Stimulated activated CD4-positive, alpha-beta T cell treated with anti-CD3 and anti-CD28 coated beads, Interleukin-15, amount 100 ng/mL, for 48 hours (primary cell): Measurements from ENCODE around the gene TNFAIP3.

Source experiments
- DNase-seq, 2 donors: peaks; one replicate each; pipeline ENCODE4 v3.0.0-alpha.2; 2020; ENCODE audit warnings: low read depth in 2 of 2

The TNFAIP3 gene

GRCh38 chr6:137923866-137924653, 57.0 kb downstream of the TNFAIP3 start:
- no peak for DNase-seq

DNA sequence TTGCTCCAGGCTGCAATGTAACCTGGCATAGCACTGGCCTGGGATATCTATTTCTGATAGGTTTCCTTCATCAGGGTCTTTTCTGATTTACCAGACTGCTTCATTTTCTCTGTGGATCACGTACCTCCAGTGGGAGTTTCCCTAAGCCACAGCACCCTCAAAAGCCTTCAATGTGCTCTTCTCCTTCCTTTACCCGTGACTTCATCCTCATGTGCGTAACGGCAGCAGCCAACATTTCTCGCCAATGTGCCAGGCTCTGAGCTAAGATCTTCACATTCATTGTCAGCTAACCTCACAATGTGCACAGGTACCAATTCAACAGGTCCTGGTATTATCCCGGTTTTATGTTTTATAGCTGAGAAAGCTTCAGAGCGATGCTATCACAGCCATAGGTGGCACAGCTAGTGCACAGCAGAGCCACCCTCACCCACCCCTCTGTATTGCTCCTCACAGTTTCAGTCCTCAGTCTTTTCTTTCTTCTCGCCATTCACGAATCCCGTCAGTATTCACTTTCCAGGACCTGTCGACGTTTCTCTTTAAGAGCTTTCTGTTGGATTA, 58.2 kb downstream of the TNFAIP3 start:
- DNase-seq, result no peak

GRCh38 chr6:137926207-137926731, 59.2 kb downstream of the TNFAIP3 start:
- peak in 1 of 2 donors; percentile 40 for DNase-seq

- no peak for DNase-seq
Observed at GRCh38 chr6:137926985-137927384, 59.9 kb downstream of the TNFAIP3 start.

- peak; percentile 64 to 75 for DNase-seq
Observed at GRCh38 chr6:137927777-137928218, 60.7 kb downstream of the TNFAIP3 start.

DNA sequence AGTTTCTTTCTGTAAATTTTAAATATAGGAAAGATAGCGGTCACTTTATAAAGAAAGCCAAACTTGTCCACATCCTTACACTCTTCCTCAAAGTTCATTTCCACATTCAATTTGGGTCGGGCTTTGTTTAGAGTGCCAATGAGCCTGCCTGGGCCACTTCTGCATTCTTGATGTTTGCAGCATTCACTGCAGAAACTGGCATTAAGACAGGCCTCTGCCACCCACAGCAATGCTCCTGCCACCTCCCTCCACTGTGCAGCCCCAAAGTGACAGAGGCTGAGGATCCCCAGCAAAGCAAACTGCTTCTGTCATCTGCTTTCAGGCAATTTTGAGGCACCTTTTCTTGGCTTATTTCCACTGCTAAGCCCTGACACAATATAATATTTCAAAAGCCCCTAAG, 61.2 kb downstream of the TNFAIP3 start:
- no peak for DNase-seq

DNA sequence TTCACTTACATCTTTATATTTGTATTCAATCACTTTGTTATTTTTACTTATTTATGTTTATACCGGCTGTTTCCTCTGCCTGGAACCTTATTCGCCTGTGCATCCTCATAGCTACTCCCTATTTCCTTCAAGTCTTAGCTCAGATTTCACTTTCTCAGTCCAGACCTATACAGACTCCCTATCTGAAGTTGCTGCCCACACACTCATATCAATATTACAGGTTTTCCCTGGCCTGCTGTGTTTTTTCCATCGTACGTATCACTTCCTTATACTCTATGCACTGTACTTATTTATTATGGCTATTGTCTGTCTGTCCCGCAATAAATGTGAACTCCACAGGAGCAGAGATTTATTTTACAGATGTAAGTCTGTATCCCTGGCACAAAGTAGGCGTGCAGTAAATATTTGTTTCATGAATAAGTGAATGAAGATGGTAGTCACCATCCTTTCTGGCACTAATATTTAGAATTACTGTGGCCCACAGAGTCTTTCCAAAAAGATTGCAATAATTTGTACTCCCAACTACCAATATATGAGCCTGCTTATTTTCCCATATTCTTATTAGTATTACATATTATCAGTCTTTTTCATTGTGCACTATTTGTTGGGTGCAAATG, 64.9 kb downstream of the TNFAIP3 start:
- DNase-seq, result no peak
